ENCODE data around the gene AKIRIN2. TPM values are rescaled to one million over a fixed set of nuclear protein-coding genes. Genes with fewer than 3 reads are reported as not detected.

Gene AKIRIN2
- total and polyA plus RNA-seq, 7 donors = 16.6 to 40.2 (median 19.3) TPM

GRCh38 chr6:87684895-87685654 is 17.0 kb downstream of the AKIRIN2 start:
- Histone ChIP-seq H3K4me3 (no peak overlapping the region), H3K9me3 (no peaks in the 10 kb centered on the region), H3K36me3 (peaks cover 0 to 7% (median 0%) of the 10 kb centered on the region in 4 donors), H3K4me1 (peaks cover 0 to 54% (median 28%) of the 10 kb centered on the region in 4 donors), H3K27ac (no peak overlapping the region), H3K27me3 (no peaks in the 10 kb centered on the region)
- TF ChIP-seq EP300 (IDR thresholded peaks at IDR 0.05) = no peak
- TF ChIP-seq POLR2A (IDR thresholded peaks at IDR 0.05) = no peak
- no peak for TF ChIP-seq CTCF (IDR thresholded peaks at IDR 0.05)
- no peak for TF ChIP-seq POLR2AphosphoS5 (IDR thresholded peaks at IDR 0.05)
- DNase-seq = no peak
- intact Hi-C loops (cut with DNase I) = no loop called here
- 24 to 72% methylated on average over 1 of the region's 1 CpG for WGBS, 2 donors

- DNase-seq = no peak
- Histone ChIP-seq H3K9me3 (no peaks in the 10 kb centered on the region), H3K4me1 (peaks cover 0 to 44% (median 24%) of the 10 kb centered on the region in 4 donors), H3K27ac (no peak overlapping the region), H3K27me3 (no peaks in the 10 kb centered on the region), H3K36me3 (peaks cover 0 to 18% (median 0%) of the 10 kb centered on the region in 4 donors), H3K4me3 (no peak overlapping the region)
- intact Hi-C loops (cut with DNase I) = no loop called here
- 80 to 83% methylated on average over 3 of the region's 3 CpGs for WGBS, 2 donors
- TF ChIP-seq EP300 (IDR thresholded peaks at IDR 0.05) (no peak), POLR2A (IDR thresholded peaks at IDR 0.05) (no peak), CTCF (IDR thresholded peaks at IDR 0.05) (no peak), POLR2AphosphoS5 (IDR thresholded peaks at IDR 0.05) (no peak)
Observed at GRCh38 chr6:87683890-87684289, 18.1 kb downstream of the AKIRIN2 start.

DNA sequence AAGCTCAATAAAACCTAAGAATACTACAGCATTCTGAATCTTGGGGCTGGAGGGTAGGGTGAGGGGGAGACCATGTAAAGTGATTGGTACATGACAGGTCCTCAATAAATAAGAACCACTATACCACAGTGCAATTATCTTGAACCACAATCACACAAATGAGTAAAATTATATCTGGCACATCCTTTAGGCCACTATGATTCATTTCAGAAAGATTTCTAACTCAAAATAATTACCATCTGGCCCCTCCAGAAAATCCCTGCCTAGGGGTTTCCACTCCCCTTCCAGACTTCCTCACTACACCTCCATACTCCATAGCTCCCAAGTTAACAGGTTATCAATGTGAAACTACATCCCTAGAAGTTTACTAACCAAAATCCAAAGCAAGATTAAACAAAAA is 19.7 kb downstream of the AKIRIN2 start:
- intact Hi-C loops (cut with DNase I) = no loop called here
- DNase-seq = no peak
- no peaks in the 10 kb centered on the region for H3K9me3 ChIP-seq
- no peak overlapping the region for H3K4me3 ChIP-seq
- H3K27me3 ChIP-seq = no peaks in the 10 kb centered on the region
- H3K36me3 ChIP-seq = peaks cover 0 to 33% (median 0%) of the 10 kb centered on the region in 4 donors
- H3K27ac ChIP-seq = no peak overlapping the region
- TF ChIP-seq POLR2A (IDR thresholded peaks at IDR 0.05) (no peak), POLR2AphosphoS5 (IDR thresholded peaks at IDR 0.05) (no peak), CTCF (IDR thresholded peaks at IDR 0.05) (no peak), EP300 (IDR thresholded peaks at IDR 0.05) (no peak)
- peaks cover 0 to 35% (median 19%) of the 10 kb centered on the region in 4 donors for H3K4me1 ChIP-seq

DNA sequence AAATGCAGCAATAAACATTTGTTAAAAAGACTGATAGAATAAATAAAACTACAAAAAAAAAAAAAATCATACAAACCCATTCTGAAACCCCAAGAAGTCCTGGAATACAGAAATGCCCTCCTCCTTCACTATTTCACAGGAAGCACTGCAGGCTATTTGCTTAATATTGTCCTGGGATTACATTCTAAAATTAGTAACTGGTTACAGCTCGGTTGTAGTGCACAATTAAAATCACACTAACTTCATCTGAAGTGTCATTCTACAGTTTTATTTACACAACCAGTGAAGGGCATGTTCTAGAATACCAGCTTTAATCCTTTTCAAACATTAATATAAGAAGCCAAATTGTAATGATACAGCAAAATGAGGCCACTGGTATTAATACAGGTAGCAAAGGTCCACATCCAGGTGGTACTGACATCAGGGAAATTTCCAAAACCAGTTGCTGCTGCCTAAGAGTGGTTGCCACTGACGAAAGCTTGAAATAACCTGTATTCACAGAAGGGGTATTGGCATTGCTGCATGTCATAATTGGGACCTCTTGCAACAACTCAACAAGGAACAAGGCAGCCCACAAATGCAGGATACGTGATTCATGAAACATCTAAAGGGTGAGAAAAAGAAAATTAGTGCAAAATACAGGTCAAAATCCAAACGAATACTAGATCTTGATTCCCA is 26.9 kb downstream of the AKIRIN2 start:
- DNase-seq = no peak
- Histone ChIP-seq H3K4me3 (no peak overlapping the region), H3K27ac (no peak overlapping the region), H3K9me3 (no peaks in the 10 kb centered on the region), H3K4me1 (no peaks in the 10 kb centered on the region), H3K27me3 (no peaks in the 10 kb centered on the region), H3K36me3 (peaks cover 0 to 92% (median 9%) of the 10 kb centered on the region in 4 donors)
- 71 to 80% methylated on average over 4 of the region's 4 CpGs for WGBS, 2 donors
- intact Hi-C loops (cut with DNase I) = no loop called here
- TF ChIP-seq CTCF (IDR thresholded peaks at IDR 0.05) (no peak), POLR2AphosphoS5 (IDR thresholded peaks at IDR 0.05) (no peak), POLR2A (IDR thresholded peaks at IDR 0.05) (no peak), EP300 (IDR thresholded peaks at IDR 0.05) (no peak)
